CD8-positive, alpha-beta memory T cell (primary cell): Measurements from ENCODE around the gene GFOD1. TPM values are rescaled to one million over a fixed set of nuclear protein-coding genes. Genes with fewer than 3 reads are reported as not detected.

Experiments
- CTCF ChIA-PET: fragments of 350-600 bp; sonication (Branson Sonifier 250); formaldehyde crosslinking; loops from one replicate; lab custom pipeline; 2021; ENCODE audit warnings: antibody characterized with exemption; lab: Charles Lee
- POLR2A ChIA-PET: fragments of 350-600 bp; sonication (Branson Sonifier 250); formaldehyde crosslinking; loops from one replicate; lab custom pipeline; 2021; ENCODE audit warnings: antibody characterized with exemption; lab: Charles Lee
- DNase-seq, 5 donors: peaks; one replicate each; pipeline versions ENCODE4 v3.0.0 to v3.0.0-alpha.2; 2020 to 2022; ENCODE audit warnings: mixed read lengths in 1 of 5
- H3K27ac ChIP-seq: one replicate; pipeline ENCODE4 v1.7.0; 2013; ENCODE audit warnings: low read depth, mild to moderate bottlenecking, low read length, moderate library complexity
- H3K27me3 ChIP-seq: 2 replicates; pipeline ENCODE4 v1.7.0; 2013; ENCODE audit warnings: low read length, mild to moderate bottlenecking; ENCODE audit not compliant: insufficient read depth, poor library complexity, severe bottlenecking
- H3K36me3 ChIP-seq: 2 replicates; pipeline ENCODE4 v1.7.0; 2013; ENCODE audit warnings: mild to moderate bottlenecking, low read length, moderate library complexity; ENCODE audit not compliant: insufficient read depth
- H3K4me1 ChIP-seq: 2 replicates; pipeline ENCODE4 v1.7.0; 2013; ENCODE audit warnings: mild to moderate bottlenecking, low read length, moderate library complexity; ENCODE audit not compliant: insufficient read depth
- H3K4me3 ChIP-seq: 2 replicates; pipeline ENCODE4 v1.7.0; 2013; ENCODE audit warnings: mild to moderate bottlenecking, low read length
- H3K9me3 ChIP-seq: 2 replicates; pipeline ENCODE4 v1.7.0; 2013; ENCODE audit warnings: mild to moderate bottlenecking, low read length
- H3K27ac Mint-ChIP-seq, 8 donors: one replicate each; pipeline ENCODE4 v1.8.0; 2020 to 2021; ENCODE audit warnings: mixed read lengths in 8 of 8, mild to moderate bottlenecking in 6 of 8, inconsistent platforms in 3 of 8, moderate library complexity in 3 of 8
- H3K27me3 Mint-ChIP-seq, 2 donors: one replicate each; pipeline ENCODE4 v1.8.0; 2020 to 2021; ENCODE audit warnings: mixed read lengths in 2 of 2, mild to moderate bottlenecking in 1 of 2, moderate library complexity in 1 of 2
- H3K36me3 Mint-ChIP-seq, 3 donors: one replicate each; pipeline ENCODE4 v1.8.0; 2020 to 2021; ENCODE audit warnings: mixed read lengths in 3 of 3, inconsistent platforms in 1 of 3, mild to moderate bottlenecking in 1 of 3
- H3K4me1 Mint-ChIP-seq, 3 donors: one replicate each; pipeline ENCODE4 v1.8.0; 2020 to 2021; ENCODE audit warnings: mixed read lengths in 3 of 3, inconsistent platforms in 1 of 3, mild to moderate bottlenecking in 1 of 3
- H3K4me3 Mint-ChIP-seq, 7 donors: one replicate each; pipeline ENCODE4 v1.8.0; 2020 to 2021; ENCODE audit warnings: mixed read lengths in 7 of 7, mild to moderate bottlenecking in 6 of 7, moderate library complexity in 4 of 7, inconsistent platforms in 2 of 7
- H3K9me3 Mint-ChIP-seq, 5 donors: one replicate each; pipeline ENCODE4 v1.8.0; 2020 to 2022; ENCODE audit warnings: mixed read lengths in 5 of 5, mild to moderate bottlenecking in 3 of 5, moderate library complexity in 2 of 5, inconsistent platforms in 1 of 5
- polyA plus RNA-seq: library from polyadenylated mRNA; unstranded; fragments of 300-500 nt; fragmentation: Illumina TruSeq; gene quantifications from one replicate; pipeline ENCODE4 v1.2.3, GENCODE V29; 2021
- total RNA-seq, 2 experiments: library from RNA; stranded (reverse); gene quantifications; one replicate each; pipeline ENCODE4 v1.2.3, GENCODE V29; 2021

GFOD1 gene
- total and polyA plus RNA-seq, 3 experiments from 2014 or later = 3.6 to 8.7 (median 8.2) TPM

DNA sequence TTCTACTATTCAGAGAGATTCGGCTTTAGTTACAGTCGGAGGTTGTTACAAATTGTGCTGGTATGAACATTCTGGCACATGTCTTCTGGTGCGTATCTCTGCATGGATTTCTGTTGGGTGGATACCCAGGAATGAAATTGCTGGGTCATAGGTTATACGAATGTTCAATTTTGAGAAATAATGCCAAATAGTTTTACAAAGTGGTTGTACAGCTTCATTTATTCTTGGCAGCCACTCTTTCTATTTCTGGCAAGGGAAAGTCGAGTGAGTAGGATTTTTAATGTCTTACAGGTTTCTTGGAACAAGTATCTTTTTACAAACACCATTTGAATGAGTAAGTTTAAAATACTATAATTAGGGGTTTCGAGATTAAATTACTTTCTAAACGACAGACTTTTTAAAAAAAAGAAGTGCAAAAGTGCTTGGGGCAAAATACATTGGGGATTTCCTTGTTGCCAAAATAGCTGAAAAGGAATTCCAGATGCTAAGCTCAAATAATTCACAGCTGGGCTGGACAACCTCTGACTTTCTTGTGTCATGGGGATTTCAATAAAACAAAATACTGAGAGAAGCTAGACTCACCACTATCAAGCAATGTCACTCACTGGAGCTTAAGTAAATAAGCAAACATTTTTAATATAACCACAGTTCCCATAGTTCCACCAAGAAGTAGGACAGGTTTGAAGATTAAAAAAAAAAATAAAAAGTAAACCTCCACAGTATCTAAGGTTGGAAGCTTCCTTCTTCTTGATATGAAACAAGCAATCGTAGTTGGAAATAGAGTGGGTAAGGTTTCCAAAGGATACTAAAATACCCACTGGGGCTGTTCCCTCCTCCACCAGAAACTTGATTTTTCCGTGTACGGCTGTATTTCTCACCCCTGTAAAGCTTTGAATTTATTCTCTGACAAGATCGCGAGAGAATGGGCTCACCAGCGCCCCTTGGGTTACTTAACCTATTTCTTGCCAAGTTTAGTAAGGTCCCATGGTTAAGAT is 21.6 kb upstream of the GFOD1 start:
- H3K9me3 Mint-ChIP-seq = no peaks in the 10 kb centered on the region
- H3K4me3 Mint-ChIP-seq = no peak overlapping the region
- Histone ChIP-seq H3K4me1 (no peaks in the 10 kb centered on the region), H3K36me3 (no peaks in the 10 kb centered on the region), H3K27me3 (no peaks in the 10 kb centered on the region), H3K9me3 (no peaks in the 10 kb centered on the region), H3K27ac (no peak overlapping the region), H3K4me3 (no peak overlapping the region)
- peaks cover 2 to 3% of the 10 kb centered on the region in 2 donors for H3K27me3 Mint-ChIP-seq
- ChIA-PET POLR2A (no interaction called here), CTCF (no interaction called here)
- no peak overlapping the region for H3K27ac Mint-ChIP-seq
- no peak for DNase-seq
- H3K36me3 Mint-ChIP-seq = no peaks in the 10 kb centered on the region
- no peaks in the 10 kb centered on the region for H3K4me1 Mint-ChIP-seq

DNA sequence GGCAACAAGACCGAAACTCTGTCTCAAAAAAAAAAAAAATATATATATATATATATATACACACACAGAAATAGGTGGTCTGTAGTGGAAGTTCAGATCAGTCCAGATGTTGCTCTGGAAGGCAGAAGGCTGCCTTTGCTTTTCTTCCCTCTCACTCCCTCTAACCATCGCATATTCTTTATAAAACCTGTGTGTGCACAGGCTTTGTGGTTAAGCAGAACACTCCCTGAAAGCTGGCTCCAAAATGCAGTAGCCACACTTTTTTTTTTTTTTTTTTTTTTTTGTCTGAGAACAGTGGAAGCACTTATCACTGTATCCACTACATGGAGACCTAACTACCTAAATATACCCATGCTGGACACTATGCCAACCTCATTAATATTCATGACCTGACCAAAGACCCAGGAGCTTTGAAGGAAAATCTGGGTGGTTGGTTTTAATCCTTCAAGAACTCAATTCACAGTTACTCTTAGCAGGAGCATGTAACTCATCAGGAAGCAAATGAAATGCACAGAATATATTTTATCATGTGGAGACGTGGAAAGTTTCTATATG is 20.0 kb upstream of the GFOD1 start:
- Histone ChIP-seq H3K27ac (no peak overlapping the region), H3K9me3 (no peaks in the 10 kb centered on the region), H3K36me3 (no peaks in the 10 kb centered on the region), H3K27me3 (no peaks in the 10 kb centered on the region), H3K4me1 (no peaks in the 10 kb centered on the region), H3K4me3 (no peak overlapping the region)
- DNase-seq = no peak
- ChIA-PET CTCF (no interaction called here), POLR2A (no interaction called here)
- Mint-ChIP-seq H3K27ac (no peak overlapping the region), H3K27me3 (peaks cover 2 to 3% of the 10 kb centered on the region in 2 donors), H3K36me3 (no peaks in the 10 kb centered on the region), H3K4me3 (no peak overlapping the region), H3K4me1 (no peaks in the 10 kb centered on the region), H3K9me3 (peaks cover 0 to 1% (median 0%) of the 10 kb centered on the region in 5 donors)

DNA sequence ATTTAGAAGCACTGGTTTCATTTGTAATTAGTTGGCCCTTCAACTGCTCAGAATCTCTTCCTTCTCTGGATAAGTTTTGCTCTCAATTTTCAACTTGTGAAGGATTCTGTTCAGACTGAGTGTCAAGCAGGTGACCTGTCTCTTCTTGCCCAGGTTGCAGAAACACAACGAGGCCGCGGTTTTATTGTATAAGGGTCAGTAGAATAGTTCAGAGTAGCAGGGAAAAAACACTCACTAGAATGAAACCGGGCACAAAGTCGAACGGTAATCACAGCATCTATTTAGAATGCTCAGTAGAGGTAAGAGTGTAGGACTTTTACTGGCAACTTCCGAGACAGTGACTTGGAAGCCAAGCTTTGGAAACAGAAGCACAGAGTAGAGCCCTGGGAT is 17.9 kb upstream of the GFOD1 start:
- Histone ChIP-seq H3K27ac (no peak overlapping the region), H3K36me3 (no peaks in the 10 kb centered on the region), H3K27me3 (no peaks in the 10 kb centered on the region), H3K4me3 (no peak overlapping the region), H3K9me3 (no peaks in the 10 kb centered on the region), H3K4me1 (no peaks in the 10 kb centered on the region)
- H3K9me3 Mint-ChIP-seq = peaks cover 0 to 1% (median 0%) of the 10 kb centered on the region in 5 donors
- H3K4me1 Mint-ChIP-seq = no peaks in the 10 kb centered on the region
- no peak for DNase-seq
- POLR2A ChIA-PET = no interaction called here
- H3K27me3 Mint-ChIP-seq = peaks cover 3% of the 10 kb centered on the region in 2 donors
- H3K4me3 Mint-ChIP-seq = no peak overlapping the region
- H3K36me3 Mint-ChIP-seq = no peaks in the 10 kb centered on the region
- CTCF ChIA-PET = no interaction called here
- no peak overlapping the region for H3K27ac Mint-ChIP-seq

DNA sequence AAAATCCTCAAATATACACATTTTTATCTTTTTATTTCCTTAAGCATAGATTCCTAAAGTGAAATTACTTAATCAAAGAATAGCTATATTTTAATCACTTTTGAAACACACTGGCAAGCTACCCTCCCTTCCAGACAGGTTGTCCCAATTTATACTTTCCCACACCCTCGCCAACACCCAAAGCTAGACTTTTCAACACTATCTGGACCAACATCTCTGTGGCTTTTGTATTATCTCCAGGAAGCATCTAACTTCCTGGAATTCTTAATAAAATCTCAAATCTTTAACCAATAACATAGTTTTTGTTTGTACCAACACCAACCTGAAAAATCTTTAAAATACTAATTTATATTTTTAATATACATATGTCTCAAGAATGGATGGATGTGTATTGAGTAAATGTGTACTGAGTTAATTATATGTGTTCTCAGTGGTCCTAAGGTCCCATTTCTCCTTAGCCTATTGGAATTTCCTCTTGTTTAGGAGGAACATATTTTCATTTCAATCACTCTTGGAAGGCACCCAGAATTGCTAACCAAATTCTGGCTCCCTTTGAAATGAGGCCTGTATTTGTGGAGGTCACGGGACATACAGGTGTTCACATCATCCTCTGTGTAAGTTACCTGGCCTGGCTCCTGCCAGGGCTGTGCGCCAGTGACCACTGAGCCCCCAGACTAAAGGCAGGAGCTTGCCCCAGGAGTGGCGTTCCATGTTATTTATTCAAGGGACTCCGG is 17.4 kb upstream of the GFOD1 start:
- Mint-ChIP-seq H3K36me3 (no peaks in the 10 kb centered on the region), H3K27me3 (peaks cover 3% of the 10 kb centered on the region in 2 donors), H3K9me3 (peaks cover 0 to 1% (median 0%) of the 10 kb centered on the region in 5 donors), H3K4me3 (no peak overlapping the region), H3K4me1 (no peaks in the 10 kb centered on the region), H3K27ac (peak overlapping the region in 1 of 8 donors; percentile 29)
- ChIA-PET CTCF (no interaction called here), POLR2A (no interaction called here)
- no peak for DNase-seq
- H3K4me3 ChIP-seq = no peak overlapping the region
- no peaks in the 10 kb centered on the region for H3K4me1 ChIP-seq
- H3K36me3 ChIP-seq = no peaks in the 10 kb centered on the region
- no peak overlapping the region for H3K27ac ChIP-seq
- no peaks in the 10 kb centered on the region for H3K9me3 ChIP-seq
- no peaks in the 10 kb centered on the region for H3K27me3 ChIP-seq

DNA sequence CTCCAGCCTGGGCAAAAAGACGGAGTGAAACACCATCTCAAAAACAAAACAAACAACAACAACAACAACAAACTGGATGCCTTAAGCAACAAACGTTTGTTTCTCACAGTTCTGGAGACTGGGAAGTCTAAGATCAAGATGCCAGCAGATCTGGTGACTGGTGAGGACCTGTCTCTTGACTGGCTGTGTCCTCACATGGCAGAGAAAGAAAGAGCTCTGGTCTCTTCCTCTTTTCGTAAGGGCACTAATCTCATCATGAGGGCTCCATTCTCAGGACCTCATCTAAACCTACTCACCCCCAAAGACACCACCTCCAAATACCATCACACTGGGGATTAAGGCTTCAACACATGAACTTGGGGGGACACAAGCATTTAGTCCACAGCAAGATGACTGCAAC is 13.5 kb upstream of the GFOD1 start:
- Mint-ChIP-seq H3K36me3 (no peaks in the 10 kb centered on the region), H3K9me3 (peaks cover 0 to 1% (median 0%) of the 10 kb centered on the region in 5 donors), H3K4me3 (no peak overlapping the region), H3K4me1 (no peaks in the 10 kb centered on the region), H3K27me3 (peaks cover 0 to 2% of the 10 kb centered on the region in 2 donors), H3K27ac (no peak overlapping the region)
- Histone ChIP-seq H3K4me3 (no peak overlapping the region), H3K27ac (no peak overlapping the region), H3K9me3 (no peaks in the 10 kb centered on the region), H3K27me3 (no peaks in the 10 kb centered on the region), H3K36me3 (no peaks in the 10 kb centered on the region), H3K4me1 (no peaks in the 10 kb centered on the region)
- ChIA-PET CTCF (no interaction called here), POLR2A (no interaction called here)
- DNase-seq = no peak

DNA sequence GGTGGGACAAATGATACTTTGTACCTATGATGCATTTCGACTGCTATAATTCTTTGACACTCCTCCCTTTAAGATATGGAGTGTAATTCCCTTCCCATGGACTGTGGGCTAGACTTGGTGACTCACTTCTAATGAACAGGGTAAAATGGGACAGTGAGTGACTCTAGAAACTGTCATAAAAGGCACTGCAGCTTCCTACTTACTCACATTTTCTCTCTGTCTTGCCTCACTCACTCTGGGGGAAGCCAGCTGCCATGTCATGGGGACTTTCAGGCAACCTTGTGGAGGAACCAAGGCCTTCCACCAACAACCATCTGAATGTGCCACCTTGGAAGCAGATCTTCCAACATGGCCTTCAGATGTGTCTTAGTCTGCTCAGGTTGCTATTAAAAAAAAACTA is 12.9 kb upstream of the GFOD1 start:
- H3K9me3 Mint-ChIP-seq = peaks cover 0 to 1% (median 0%) of the 10 kb centered on the region in 5 donors
- no peak overlapping the region for H3K4me3 ChIP-seq
- H3K27ac ChIP-seq = no peak overlapping the region
- no peaks in the 10 kb centered on the region for H3K36me3 ChIP-seq
- no peak overlapping the region for H3K4me3 Mint-ChIP-seq
- no peaks in the 10 kb centered on the region for H3K4me1 ChIP-seq
- peaks cover 0 to 2% of the 10 kb centered on the region in 2 donors for H3K27me3 Mint-ChIP-seq
- H3K9me3 ChIP-seq = no peaks in the 10 kb centered on the region
- no peak for DNase-seq
- CTCF ChIA-PET = no interaction called here
- H3K4me1 Mint-ChIP-seq = no peaks in the 10 kb centered on the region
- H3K27me3 ChIP-seq = no peaks in the 10 kb centered on the region
- H3K27ac Mint-ChIP-seq = no peak overlapping the region
- POLR2A ChIA-PET = no interaction called here
- no peaks in the 10 kb centered on the region for H3K36me3 Mint-ChIP-seq

DNA sequence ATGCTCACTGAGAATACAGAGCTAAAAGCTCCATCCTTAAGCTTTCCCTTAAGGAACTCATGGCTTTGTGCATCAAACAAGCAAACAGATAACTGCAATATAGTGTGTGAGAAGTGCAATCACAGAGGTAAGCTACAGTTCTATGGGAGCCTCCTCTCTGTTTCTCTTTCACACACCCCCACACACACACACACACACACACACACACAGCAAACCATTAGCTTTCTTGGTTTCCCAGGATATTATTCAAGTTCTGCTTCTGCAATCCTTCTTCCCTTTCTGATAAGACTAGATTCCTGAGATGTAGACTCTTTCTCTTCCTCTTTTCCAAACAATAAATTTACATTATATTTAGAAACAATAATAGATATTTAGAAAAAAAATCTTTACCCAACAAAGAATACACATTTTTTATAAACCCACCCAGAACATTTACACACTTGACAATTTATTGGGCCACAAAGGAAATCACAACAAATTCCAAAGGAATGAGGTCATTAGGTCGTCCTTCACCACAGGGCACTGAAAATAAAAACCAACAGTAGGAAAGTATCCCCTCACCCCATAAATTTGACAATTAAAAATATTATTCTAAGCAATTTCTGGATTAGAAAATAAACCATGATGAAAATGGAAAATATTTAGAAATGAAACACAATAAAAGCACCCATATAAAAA is 9.3 kb upstream of the GFOD1 start:
- Histone ChIP-seq H3K4me1 (no peaks in the 10 kb centered on the region), H3K9me3 (no peaks in the 10 kb centered on the region), H3K4me3 (no peak overlapping the region), H3K27ac (no peak overlapping the region), H3K27me3 (no peaks in the 10 kb centered on the region), H3K36me3 (no peaks in the 10 kb centered on the region)
- Mint-ChIP-seq H3K27ac (no peak overlapping the region), H3K4me3 (no peak overlapping the region), H3K36me3 (no peaks in the 10 kb centered on the region), H3K4me1 (no peaks in the 10 kb centered on the region), H3K27me3 (peaks cover 0 to 2% of the 10 kb centered on the region in 2 donors), H3K9me3 (no peaks in the 10 kb centered on the region)
- no peak for DNase-seq
- POLR2A ChIA-PET = no interaction called here
- CTCF ChIA-PET = no interaction called here
